ENCODE data around the gene SGPL1.

SGPL1 gene

GRCh38 chr10:70784016-70784415, 31.7 kb upstream of the SGPL1 start:
- H3K36me3 ChIP-seq (replicated peaks in 1 of 2; ENCODE audit: control insufficient read depth in 2 of 2, insufficient read depth in 2 of 2, low read length in 2 of 2), result no peaks in the 10 kb centered on the region
- no peak overlapping the region for H3K9ac ChIP-seq (ENCODE audit: low read depth, low read length, poor library complexity)
- no peak overlapping the region for H3K4me3 ChIP-seq (ENCODE audit: low read length in 2 of 2)
- no peaks in the 10 kb centered on the region for H3K79me1 ChIP-seq (ENCODE audit: low read depth, low read length)
- H2BK5ac ChIP-seq (ENCODE audit: low read length), result no peak overlapping the region
- H2AFZ ChIP-seq (ENCODE audit: low read length), result no peak overlapping the region
- no CpG with 5 or more reads among the region's 5 CpGs for WGBS, 2 donors (ENCODE audit: extremely low coverage in 2 of 2, insufficient read length in 2 of 2, insufficient replicate concordance in 1 of 2)
- no peak overlapping the region for H2BK15ac ChIP-seq (ENCODE audit: low read length)
- no peak overlapping the region for H3K4ac ChIP-seq (ENCODE audit: low read length)
- no peak overlapping the region for H4K91ac ChIP-seq (ENCODE audit: low read depth, low read length, poor library complexity)
- H4K8ac ChIP-seq (ENCODE audit: low read depth, low read length), result no peak overlapping the region
- peaks cover 0 to 51% (median 0%) of the 10 kb centered on the region in 3 experiments for H3K27me3 ChIP-seq (ENCODE audit: control insufficient read depth in 3 of 3, insufficient read depth in 3 of 3, low read depth in 1 of 3, low read length in 3 of 3)
- no peak for DNase-seq (ENCODE audit: low spot score)
- no peak overlapping the region for H2AK5ac ChIP-seq (ENCODE audit: low read depth, low read length)
- H3K4me1 ChIP-seq (ENCODE audit: control insufficient read depth in 2 of 2, insufficient read depth in 1 of 2, low read depth in 1 of 2, low read length in 2 of 2), result peaks cover 0 to 2% of the 10 kb centered on the region in 2 donors
- H3K27ac ChIP-seq (replicated peaks; ENCODE audit: low read length), result no peak overlapping the region
- no peak overlapping the region for H2BK12ac ChIP-seq (ENCODE audit: low read length)
- H3K4me2 ChIP-seq (ENCODE audit: insufficient read depth, low read length, poor library complexity, severe bottlenecking), result no peak overlapping the region
- no peak overlapping the region for H3K23ac ChIP-seq (ENCODE audit: low read depth, low read length, poor library complexity)
- no peak overlapping the region for H2BK120ac ChIP-seq (ENCODE audit: low read depth, low read length)
- no peak overlapping the region for H3K18ac ChIP-seq (ENCODE audit: low read length)
- H3K9me3 ChIP-seq (replicated peaks in 1 of 2; ENCODE audit: control insufficient read depth in 2 of 2, insufficient read depth in 1 of 2, low read depth in 1 of 2, low read length in 2 of 2), result no peaks in the 10 kb centered on the region
- no peak overlapping the region for H3K14ac ChIP-seq (ENCODE audit: low read length)

- Histone ChIP-seq H4K8ac (ENCODE audit: low read depth, low read length) (no peak overlapping the region), H2BK15ac (ENCODE audit: low read length) (no peak overlapping the region), H3K18ac (ENCODE audit: low read length) (no peak overlapping the region), H3K4me1 (ENCODE audit: control insufficient read depth in 2 of 2, insufficient read depth in 1 of 2, low read depth in 1 of 2, low read length in 2 of 2) (peaks cover 0 to 2% of the 10 kb centered on the region in 2 donors), H3K4me2 (ENCODE audit: insufficient read depth, low read length, poor library complexity, severe bottlenecking) (no peak overlapping the region), H3K27ac (replicated peaks; ENCODE audit: low read length) (no peak overlapping the region), H2AFZ (ENCODE audit: low read length) (no peak overlapping the region), H4K91ac (ENCODE audit: low read depth, low read length, poor library complexity) (no peak overlapping the region), H2BK12ac (ENCODE audit: low read length) (no peak overlapping the region), H3K4ac (ENCODE audit: low read length) (no peak overlapping the region), H3K4me3 (ENCODE audit: low read length in 2 of 2) (no peak overlapping the region), H3K9ac (ENCODE audit: low read depth, low read length, poor library complexity) (no peak overlapping the region), H2BK120ac (ENCODE audit: low read depth, low read length) (no peak overlapping the region), H3K79me1 (ENCODE audit: low read depth, low read length) (no peaks in the 10 kb centered on the region), H3K23ac (ENCODE audit: low read depth, low read length, poor library complexity) (no peak overlapping the region), H2BK5ac (ENCODE audit: low read length) (no peak overlapping the region), H3K9me3 (replicated peaks in 1 of 2; ENCODE audit: control insufficient read depth in 2 of 2, insufficient read depth in 1 of 2, low read depth in 1 of 2, low read length in 2 of 2) (no peaks in the 10 kb centered on the region), H3K36me3 (replicated peaks in 1 of 2; ENCODE audit: control insufficient read depth in 2 of 2, insufficient read depth in 2 of 2, low read length in 2 of 2) (no peaks in the 10 kb centered on the region), H3K27me3 (ENCODE audit: control insufficient read depth in 3 of 3, insufficient read depth in 3 of 3, low read depth in 1 of 3, low read length in 3 of 3) (peaks cover 0 to 47% (median 0%) of the 10 kb centered on the region in 3 experiments), H2AK5ac (ENCODE audit: low read depth, low read length) (no peak overlapping the region), H3K14ac (ENCODE audit: low read length) (no peak overlapping the region)
- DNase-seq (ENCODE audit: low spot score), result no peak
- no CpG with 5 or more reads among the region's 2 CpGs for WGBS, 2 donors (ENCODE audit: extremely low coverage in 2 of 2, insufficient read length in 2 of 2, insufficient replicate concordance in 1 of 2)
Measured at GRCh38 chr10:70784471-70784870, 31.3 kb upstream of the SGPL1 start.

GRCh38 chr10:70785190-70785589, 30.6 kb upstream of the SGPL1 start, which contains the start of gene TBATA:
TSS of gene TBATA (minus strand) at chr10:70785377. CDS start at chr10:70783379, 1,998 bp downstream.
- no peak within 1 kb of the TSS for H3K4ac ChIP-seq (ENCODE audit: low read length)
- H3K23ac ChIP-seq (ENCODE audit: low read depth, low read length, poor library complexity), result no peak within 1 kb of the TSS
- no peak within 1 kb of the TSS for H2BK15ac ChIP-seq (ENCODE audit: low read length)
- H2BK12ac ChIP-seq (ENCODE audit: low read length), result no peak within 1 kb of the TSS
- no peaks in the 10 kb centered on the region for H3K79me1 ChIP-seq (ENCODE audit: low read depth, low read length)
- no peak within 1 kb of the TSS for H2BK5ac ChIP-seq (ENCODE audit: low read length)
- no peak within 1 kb of the TSS for H4K8ac ChIP-seq (ENCODE audit: low read depth, low read length)
- no peak within 1 kb of the TSS for H2BK120ac ChIP-seq (ENCODE audit: low read depth, low read length)
- peak within 1 kb of the TSS; percentile 20 for H2AFZ ChIP-seq (ENCODE audit: low read length)
- peak within 1 kb of the TSS; percentile 68 for H3K18ac ChIP-seq (ENCODE audit: low read length)
- no peak within 1 kb of the TSS for H2AK5ac ChIP-seq (ENCODE audit: low read depth, low read length)
- no peak for DNase-seq (ENCODE audit: low spot score)
- H3K9me3 ChIP-seq (replicated peaks in 1 of 2; ENCODE audit: control insufficient read depth in 2 of 2, insufficient read depth in 1 of 2, low read depth in 1 of 2, low read length in 2 of 2), result no peaks in the 10 kb centered on the region
- no peak within 1 kb of the TSS for H3K14ac ChIP-seq (ENCODE audit: low read length)
- no peak within 1 kb of the TSS for H3K9ac ChIP-seq (ENCODE audit: low read depth, low read length, poor library complexity)
- H3K4me1 ChIP-seq (ENCODE audit: control insufficient read depth in 2 of 2, insufficient read depth in 1 of 2, low read depth in 1 of 2, low read length in 2 of 2), result peaks cover 0 to 2% of the 10 kb centered on the region in 2 donors
- no peak within 1 kb of the TSS for H3K27ac ChIP-seq (replicated peaks; ENCODE audit: low read length)
- H3K4me3 ChIP-seq (ENCODE audit: low read length in 2 of 2), result peak within 1 kb of the TSS in 1 of 2 donors; percentile 2
- H3K27me3 ChIP-seq (ENCODE audit: control insufficient read depth in 3 of 3, insufficient read depth in 3 of 3, low read depth in 1 of 3, low read length in 3 of 3), result peaks cover 0 to 41% (median 0%) of the 10 kb centered on the region in 3 experiments
- WGBS, 2 donors (ENCODE audit: extremely low coverage in 2 of 2, insufficient read length in 2 of 2, insufficient replicate concordance in 1 of 2), result no CpG with 5 or more reads among the region's 4 CpGs
- no peak within 1 kb of the TSS for H4K91ac ChIP-seq (ENCODE audit: low read depth, low read length, poor library complexity)
- H3K4me2 ChIP-seq (ENCODE audit: insufficient read depth, low read length, poor library complexity, severe bottlenecking), result no peak within 1 kb of the TSS
- no peaks in the 10 kb centered on the region for H3K36me3 ChIP-seq (replicated peaks in 1 of 2; ENCODE audit: control insufficient read depth in 2 of 2, insufficient read depth in 2 of 2, low read length in 2 of 2)

GRCh38 chr10:70786799-70787415, 28.8 kb upstream of the SGPL1 start:
- Histone ChIP-seq H3K4me3 (ENCODE audit: low read length in 2 of 2) (no peak overlapping the region), H4K8ac (ENCODE audit: low read depth, low read length) (no peak overlapping the region), H2BK15ac (ENCODE audit: low read length) (no peak overlapping the region), H3K36me3 (replicated peaks in 1 of 2; ENCODE audit: control insufficient read depth in 2 of 2, insufficient read depth in 2 of 2, low read length in 2 of 2) (no peaks in the 10 kb centered on the region), H3K4me2 (ENCODE audit: insufficient read depth, low read length, poor library complexity, severe bottlenecking) (no peak overlapping the region), H2BK120ac (ENCODE audit: low read depth, low read length) (no peak overlapping the region), H2AFZ (ENCODE audit: low read length) (no peak overlapping the region), H2AK5ac (ENCODE audit: low read depth, low read length) (no peak overlapping the region), H4K91ac (ENCODE audit: low read depth, low read length, poor library complexity) (no peak overlapping the region), H3K9me3 (replicated peaks in 1 of 2; ENCODE audit: control insufficient read depth in 2 of 2, insufficient read depth in 1 of 2, low read depth in 1 of 2, low read length in 2 of 2) (no peaks in the 10 kb centered on the region), H3K4me1 (ENCODE audit: control insufficient read depth in 2 of 2, insufficient read depth in 1 of 2, low read depth in 1 of 2, low read length in 2 of 2) (peaks cover 0 to 2% of the 10 kb centered on the region in 2 donors), H3K27ac (replicated peaks; ENCODE audit: low read length) (no peak overlapping the region), H3K4ac (ENCODE audit: low read length) (no peak overlapping the region), H2BK12ac (ENCODE audit: low read length) (no peak overlapping the region), H2BK5ac (ENCODE audit: low read length) (no peak overlapping the region), H3K23ac (ENCODE audit: low read depth, low read length, poor library complexity) (no peak overlapping the region), H3K79me1 (ENCODE audit: low read depth, low read length) (no peaks in the 10 kb centered on the region), H3K9ac (ENCODE audit: low read depth, low read length, poor library complexity) (no peak overlapping the region), H3K18ac (ENCODE audit: low read length) (no peak overlapping the region), H3K14ac (ENCODE audit: low read length) (no peak overlapping the region), H3K27me3 (ENCODE audit: control insufficient read depth in 3 of 3, insufficient read depth in 3 of 3, low read depth in 1 of 3, low read length in 3 of 3) (peaks cover 0 to 39% (median 0%) of the 10 kb centered on the region in 3 experiments)
- WGBS, 2 donors (ENCODE audit: extremely low coverage in 2 of 2, insufficient read length in 2 of 2, insufficient replicate concordance in 1 of 2), result no CpG with 5 or more reads among the region's 5 CpGs
- DNase-seq (ENCODE audit: low spot score), result no peak
